ENCODE results near the gene GATAD1. TPM values are rescaled to one million over a fixed set of nuclear protein-coding genes. Genes with fewer than 3 reads are reported as not detected.
"Not testable (repeated sequence)": the region's sequence is repeated elsewhere in the genome, so short reads cannot be mapped to it uniquely, and the experiment has no call there.

Gene GATAD1
- total and polyA plus RNA-seq, 2 of the 4 experiments (the other 2 are of a cell fraction), result 9.3 to 15.2 TPM

DNA sequence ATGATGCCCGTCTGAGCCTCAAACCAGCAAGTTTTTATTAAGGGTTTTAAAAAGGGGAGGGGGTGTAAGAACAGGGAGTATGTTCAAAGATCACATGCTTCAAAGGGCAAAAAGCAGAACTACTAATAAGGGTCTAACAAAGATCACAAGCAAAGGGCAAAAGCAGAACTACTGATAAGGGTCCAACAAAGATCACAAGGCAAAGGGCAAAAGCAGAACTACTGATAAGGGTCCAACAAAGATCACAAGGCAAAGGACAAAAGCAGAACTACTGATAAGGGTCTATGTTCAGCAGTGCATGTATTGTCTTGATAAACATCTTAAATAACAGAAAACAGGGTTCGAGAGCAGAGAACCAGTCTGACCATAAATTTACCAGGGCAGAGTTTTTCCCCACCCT, 4.6 kb upstream of the GATAD1 start:
- H2BK5ac ChIP-seq (ENCODE audit: low read depth, low read length, poor library complexity, severe bottlenecking); H4K8ac ChIP-seq (ENCODE audit: low read depth in 2 of 2, low read length in 2 of 2); H2BK120ac ChIP-seq (ENCODE audit: low read depth, low read length); H3K4me2 ChIP-seq (ENCODE audit: low read depth, low read length); BruUV-seq (replicated peaks); H2AFZ ChIP-seq (replicated peaks; ENCODE audit: low read length, poor library complexity); H3K4me1 ChIP-seq (ENCODE audit: control insufficient read depth, insufficient read depth, low read length); H4K5ac ChIP-seq (ENCODE audit: low read depth, low read length); H4K91ac ChIP-seq (ENCODE audit: insufficient read depth, low read depth, low read length); POLR2A ChIA-PET (ENCODE audit: unreplicated experiment); dilution Hi-C loops (cut with HindIII; ENCODE audit: low sequenced_read_pairs, unreplicated experiment); H3K4ac ChIP-seq (ENCODE audit: low read depth, low read length); H2BK20ac ChIP-seq (ENCODE audit: low read depth, low read length); H3K27ac ChIP-seq (ENCODE audit: insufficient read depth, low read length); H3K9me1 ChIP-seq (ENCODE audit: insufficient read depth, low read length); H2AK9ac ChIP-seq (replicated peaks; ENCODE audit: low read depth, low read length, poor library complexity); H3K56ac ChIP-seq (ENCODE audit: extremely low read depth, insufficient read depth, low read length); H3K79me1 ChIP-seq (ENCODE audit: low read depth in 1 of 2, low read length in 2 of 2); intact Hi-C loops (cut with micrococcal nuclease); H3K18ac ChIP-seq (ENCODE audit: low read depth, low read length); H4K20me1 ChIP-seq (ENCODE audit: insufficient read depth, low read length); H3K9ac ChIP-seq (ENCODE audit: low read depth, low read length); in situ Hi-C loops (cut with MboI; ENCODE audit: low sequenced_read_pairs); H3K14ac ChIP-seq (replicated peaks; ENCODE audit: low read depth, low read length); H2AK5ac ChIP-seq (ENCODE audit: low read depth, low read length); H3K9me3 ChIP-seq (ENCODE audit: control insufficient read depth, insufficient read depth, low read length); ATAC-seq (ENCODE audit: low read depth); H3K4me3 ChIP-seq (ENCODE audit: insufficient read depth, low read depth, low read length); H3K36me3 ChIP-seq (ENCODE audit: control insufficient read depth, insufficient read depth, low read length); H2BK15ac ChIP-seq (ENCODE audit: low read depth, low read length); H3K23ac ChIP-seq (ENCODE audit: low read depth, low read length); CTCF ChIA-PET; DNase-seq: not testable (repeated sequence)
- no CpG with 5 or more reads among the region's 2 CpGs for WGBS, 2 experiments (ENCODE audit: extremely low coverage in 2 of 2, insufficient read length in 1 of 2)
- H3K27me3 ChIP-seq (ENCODE audit: control insufficient read depth, insufficient read depth, low read length), result peaks cover 13% of the 10 kb centered on the region
